GM06990 (cell line): ENCODE measurements around the gene BEGAIN.
A peak's percentile ranks its signal among the peaks of the same experiment; 100 is the strongest.

Experiments
- DNase-seq: peaks from one replicate; pipeline ENCODE4 v3.0.0-alpha.2; 2011; ENCODE audit not compliant: insufficient read length; ENCODE audit errors: extremely low read depth
- H3K27me3 ChIP-seq: replicated peaks from 2 replicates; pipeline ENCODE4 v1.6.0; 2011; ENCODE audit warnings: low read length; ENCODE audit not compliant: control insufficient read depth, insufficient read depth
- H3K36me3 ChIP-seq: 2 replicates; pipeline ENCODE4 v1.5.1; 2011; ENCODE audit warnings: low read length; ENCODE audit not compliant: control insufficient read depth, insufficient read depth
- H3K4me3 ChIP-seq: replicated peaks from 2 replicates; pipeline ENCODE4 v1.5.1; 2011; ENCODE audit warnings: low read depth, mild to moderate bottlenecking, control low read depth, low read length
- CTCF ChIP-seq: IDR thresholded peaks from 2 replicates; pipeline ENCODE4 v1.5.1; 2011; ENCODE audit warnings: low read length, control low read depth, mild to moderate bottlenecking, inconsistent platforms; ENCODE audit not compliant: insufficient read depth, poor library complexity, severe bottlenecking

The BEGAIN gene

GRCh38 chr14:100535287-100536120, 51.7 kb downstream of the BEGAIN start:
- peak; percentile 0 for DNase-seq
- TF ChIP-seq CTCF = no peak
- Histone ChIP-seq H3K36me3 (no peaks in the 10 kb centered on the region), H3K27me3 (no peaks in the 10 kb centered on the region), H3K4me3 (no peak overlapping the region)

GRCh38 chr14:100534528-100535286, 52.5 kb downstream of the BEGAIN start:
- Histone ChIP-seq H3K27me3 (no peaks in the 10 kb centered on the region), H3K36me3 (no peaks in the 10 kb centered on the region), H3K4me3 (no peak overlapping the region)
- DNase-seq = peak; percentile 1
- no peak for TF ChIP-seq CTCF

- no peaks in the 10 kb centered on the region for H3K27me3 ChIP-seq
- no peak overlapping the region for H3K4me3 ChIP-seq
- no peak for TF ChIP-seq CTCF
- no peaks in the 10 kb centered on the region for H3K36me3 ChIP-seq
- DNase-seq = no peak
These were observed 53.3 kb downstream of the BEGAIN start for GRCh38 chr14:100533656-100534485.

- DNase-seq = no peak
- no peak for TF ChIP-seq CTCF
- no peak overlapping the region for H3K4me3 ChIP-seq
- H3K27me3 ChIP-seq = no peaks in the 10 kb centered on the region
- H3K36me3 ChIP-seq = no peaks in the 10 kb centered on the region
These were observed 54.1 kb downstream of the BEGAIN start for GRCh38 chr14:100532906-100533655.
